Left cardiac atrium (tissue), 4 donors: ENCODE measurements around the gene BEND6. TPM values are rescaled to one million over a fixed set of nuclear protein-coding genes. Genes with fewer than 3 reads are reported as not detected.
"Not testable (repeated sequence)": the region's sequence is repeated elsewhere in the genome, so short reads cannot be mapped to it uniquely, and the experiment has no call there.

Source experiments
- ATAC-seq, 2 donors: fragments of 200-7000 bp; cut with Tn5 transposase; one replicate each; pipeline ENCODE4 v1.9.1; 2020; ENCODE audit warnings: mild to moderate bottlenecking in 2 of 2, moderate library complexity in 2 of 2
- DNase-seq: peaks from one replicate; pipeline ENCODE4 v3.0.0-alpha.2; 2020
- intact Hi-C, 2 donors: fragments of 100-400 bp; cut with DNase I; formaldehyde crosslinking; loops; one replicate each; pipeline versions ENCODE4 v1.14.1 to v1.15.1; 2022 to 2023
- total RNA-seq, 2 donors: library from RNA; stranded (reverse); fragmentation: NEBNext Ultra II Directional; extraction: Animal tissue kit (Norgen Biotek cat#: 25700); gene quantifications; one replicate each; pipeline ENCODE4 v1.2.1, GENCODE V29; 2021
- donor health status: DM: no; HTN: yes; CAD: no.
- donor health status: DM: no; HTN: yes; CAD: no; lungs with severe emphysema.
- donor health status: DM: yes; HTN: yes; CAD: no.
- donor health status: Dilated cardiomyopathy.

BEND6 gene
- total RNA-seq, 2 donors from 2014 or later, result 0.82 to 1.2 TPM

DNA sequence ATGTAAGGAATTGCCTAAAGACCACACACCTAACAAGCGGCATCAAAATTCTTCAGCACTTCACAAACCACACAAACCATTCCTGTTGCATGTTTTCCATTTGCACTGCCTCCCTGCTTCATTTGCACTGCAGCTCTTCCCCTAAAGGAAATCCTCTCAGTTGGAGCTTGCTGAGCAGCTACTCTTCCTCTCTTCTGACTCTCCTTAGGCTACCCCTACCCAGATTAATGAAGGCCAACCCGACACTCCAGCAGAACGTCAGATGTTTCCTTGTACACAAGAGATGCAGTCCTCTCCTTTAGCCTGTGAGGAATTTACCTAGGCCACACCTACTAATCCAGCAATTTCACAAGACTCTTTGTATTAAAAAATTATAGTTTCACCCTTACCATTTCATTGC, 8.1 kb downstream of the BEND6 start:
- DNase-seq (no peak), ATAC-seq (no peak)
- intact Hi-C loops, result no loop called here

DNA sequence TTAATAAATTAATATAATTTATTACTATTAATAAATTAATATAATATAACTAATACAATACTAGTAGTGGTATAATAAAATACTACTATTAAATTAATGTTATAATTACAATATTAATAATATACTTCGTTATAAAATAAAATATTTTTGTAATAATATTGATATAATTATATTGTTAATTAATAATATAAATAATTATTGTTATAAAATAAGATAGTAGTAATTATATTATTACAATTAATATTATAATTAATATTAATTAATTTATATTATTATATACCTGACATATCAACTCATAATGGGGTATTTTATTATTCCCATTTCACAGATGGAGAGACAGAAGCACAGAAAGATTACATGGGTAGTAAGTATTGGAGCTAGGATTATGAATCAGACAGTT, 8.9 kb downstream of the BEND6 start:
- no peak for DNase-seq
- ATAC-seq, result no peak
- intact Hi-C loops, result no loop called here

- DNase-seq (no peak), ATAC-seq (no peak)
- intact Hi-C loops, result no loop called here
Observed at GRCh38 chr6:56965126-56965525, 10.2 kb downstream of the BEND6 start.

- intact Hi-C loops, result no loop called here
- DNase-seq, result no peak
Observed at GRCh38 chr6:56970849-56971248, 15.9 kb downstream of the BEND6 start.

DNA sequence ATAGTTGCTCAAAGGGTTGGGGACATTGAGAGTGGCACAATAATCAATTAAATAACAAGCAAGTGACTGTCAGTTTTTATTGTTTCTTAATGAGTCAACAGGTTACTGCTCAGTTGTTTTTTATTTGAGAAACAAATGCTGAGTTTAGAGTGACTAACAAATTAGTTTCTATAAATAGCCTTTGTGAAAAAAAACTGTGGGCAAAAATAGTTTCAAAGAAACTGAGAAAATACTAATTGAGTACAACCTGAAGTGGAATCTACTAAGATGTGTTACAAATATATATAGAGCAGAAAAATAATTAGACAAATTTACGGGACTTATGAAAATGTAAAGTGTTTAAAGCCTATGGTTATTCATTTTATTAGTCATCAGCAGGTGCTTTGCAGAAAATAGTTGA, 22.3 kb downstream of the BEND6 start:
- no peak for DNase-seq
- no peak for ATAC-seq
- intact Hi-C loops, result no loop called here

More at GRCh38 chr6:56970849-56971248, 15.9 kb downstream of the BEND6 start:
- no peak for ATAC-seq

DNA sequence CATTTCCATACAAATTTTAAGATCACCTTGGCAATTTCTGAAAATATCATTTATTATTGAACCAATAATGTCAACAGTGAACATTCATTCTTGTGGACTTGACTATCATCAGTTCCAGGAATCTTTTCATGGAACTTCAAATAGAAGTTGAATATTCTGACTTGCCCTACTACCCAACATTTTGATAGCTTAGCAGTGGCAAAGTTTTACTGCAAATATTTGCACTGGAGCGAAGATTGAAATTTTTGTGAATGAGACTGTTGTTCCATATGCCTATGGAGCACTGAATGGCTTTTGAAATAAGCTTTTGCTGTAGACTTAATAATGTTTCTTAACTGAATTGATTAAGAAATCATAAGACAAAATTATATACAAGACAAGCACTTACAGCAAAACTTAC, 23.6 kb downstream of the BEND6 start:
- ATAC-seq (no peak), DNase-seq (no peak)
- intact Hi-C loops, result no loop called here

DNA sequence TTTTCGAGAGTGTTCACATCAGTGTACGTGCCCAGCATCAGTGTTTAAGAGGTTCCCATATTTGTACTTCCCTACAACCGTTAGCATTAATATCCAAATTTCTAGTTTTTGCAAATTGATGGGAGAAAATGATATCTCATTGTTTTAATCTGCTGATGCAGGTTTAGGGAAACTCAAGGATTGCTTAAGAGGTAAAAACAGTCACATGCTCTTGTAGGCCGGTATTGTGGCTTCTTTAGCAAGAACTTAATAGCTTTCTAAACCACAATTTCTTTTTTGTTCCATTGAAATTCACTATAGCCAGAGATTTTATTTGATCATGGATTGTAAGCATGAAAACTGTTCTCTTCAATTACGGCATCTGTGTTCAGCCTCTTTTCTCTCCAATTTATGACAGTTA, 29.5 kb downstream of the BEND6 start:
- ATAC-seq, result no peak
- intact Hi-C loops, result no loop called here
- DNase-seq, result no peak

GRCh38 chr6:56984884-56985283, 30.0 kb downstream of the BEND6 start:
- no peak for ATAC-seq
- intact Hi-C loops, result no loop called here
- no peak for DNase-seq

DNA sequence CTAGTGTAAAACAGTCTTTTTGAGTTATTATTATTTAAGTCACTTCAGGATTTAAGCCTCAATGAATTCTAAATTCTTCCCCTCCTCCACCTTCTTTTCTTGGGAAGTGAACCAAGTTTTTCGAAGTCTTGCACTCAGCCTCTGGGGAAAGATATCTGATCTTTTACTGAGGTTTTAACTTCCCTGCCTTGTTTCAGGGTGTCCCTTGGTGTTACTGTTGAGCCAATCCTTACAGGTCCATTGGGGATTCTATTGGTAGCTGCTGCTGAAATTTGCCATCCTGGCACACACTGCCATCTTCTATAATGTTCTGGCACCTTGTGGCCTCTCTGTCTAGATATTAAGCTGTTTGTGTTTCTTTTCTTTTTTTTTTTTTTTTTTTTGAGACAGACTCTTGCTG, 31.7 kb downstream of the BEND6 start:
- intact Hi-C loops, result no loop called here
- no peak for DNase-seq
- no peak for ATAC-seq

- intact Hi-C loops, result no loop called here
- ATAC-seq (no peak), DNase-seq (no peak)
Observed at GRCh38 chr6:56988145-56988544, 33.2 kb downstream of the BEND6 start.

GRCh38 chr6:56992036-56992435, 37.1 kb downstream of the BEND6 start:
- ATAC-seq, result no peak
- no peak for DNase-seq
- intact Hi-C loops, result no loop called here

- no peak for ATAC-seq
Observed at GRCh38 chr6:56992703-56993102, 37.8 kb downstream of the BEND6 start.

GRCh38 chr6:56995347-56995902, 40.5 kb downstream of the BEND6 start:
- DNase-seq (no peak), ATAC-seq (no peak)
- intact Hi-C loops, result no loop called here

More at GRCh38 chr6:56992703-56993102, 37.8 kb downstream of the BEND6 start:
- no peak for DNase-seq
- intact Hi-C loops, result no loop called here

GRCh38 chr6:56996401-56996800, 41.5 kb downstream of the BEND6 start:
- ATAC-seq (no peak), DNase-seq (no peak)
- intact Hi-C loops, result no loop called here

DNA sequence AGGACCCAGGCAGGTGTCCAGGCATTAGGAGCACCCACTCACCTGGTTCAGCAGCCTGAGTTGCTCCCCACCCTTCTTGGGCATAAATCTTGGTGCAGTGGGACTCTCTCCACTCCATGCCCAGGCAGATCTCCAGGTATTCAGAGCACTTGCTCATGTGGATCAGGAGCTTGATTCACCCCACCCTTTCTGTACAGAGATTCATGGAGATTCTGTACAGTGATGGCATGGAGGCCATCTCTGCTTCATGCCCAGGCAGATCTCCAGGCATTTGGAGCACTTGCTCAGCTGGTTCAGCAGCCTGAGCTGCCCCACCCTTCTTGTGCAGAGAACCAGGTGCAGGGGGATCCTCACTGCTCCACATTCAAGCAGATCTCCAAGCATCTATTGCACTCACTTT, 44.1 kb downstream of the BEND6 start:
- intact Hi-C loops, result no loop called here
- no peak for ATAC-seq

GRCh38 chr6:56999748-57000147, 44.8 kb downstream of the BEND6 start:
- DNase-seq, intact Hi-C loops, ATAC-seq: not testable (repeated sequence)

More for the DNA sequence above, 44.1 kb downstream of the BEND6 start:
- DNase-seq, result no peak

- ATAC-seq, result no peak
- intact Hi-C loops, result no loop called here
- DNase-seq, result no peak
Observed at GRCh38 chr6:57002197-57002596, 47.3 kb downstream of the BEND6 start.

DNA sequence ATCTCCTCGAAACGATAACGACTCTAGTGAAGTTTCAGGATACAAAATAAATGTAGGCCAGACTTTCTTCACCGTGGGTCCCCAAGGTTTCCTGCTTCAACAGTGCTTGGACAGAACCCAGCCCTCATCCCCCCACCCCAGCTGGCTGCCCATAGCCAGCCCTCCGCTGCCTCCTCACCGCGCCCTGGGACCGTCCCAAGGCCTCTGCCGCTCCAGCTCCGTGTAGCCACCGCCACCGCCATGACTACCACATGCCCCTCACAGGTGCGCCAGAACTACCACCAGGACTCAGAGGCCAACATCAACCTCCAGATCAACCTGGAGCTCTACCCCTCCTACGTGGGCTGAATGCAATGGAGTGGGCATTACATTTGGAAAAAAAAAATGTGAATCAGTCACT, 49.4 kb downstream of the BEND6 start:
- intact Hi-C loops, result no loop called here
- ATAC-seq (no peak), DNase-seq (no peak)

DNA sequence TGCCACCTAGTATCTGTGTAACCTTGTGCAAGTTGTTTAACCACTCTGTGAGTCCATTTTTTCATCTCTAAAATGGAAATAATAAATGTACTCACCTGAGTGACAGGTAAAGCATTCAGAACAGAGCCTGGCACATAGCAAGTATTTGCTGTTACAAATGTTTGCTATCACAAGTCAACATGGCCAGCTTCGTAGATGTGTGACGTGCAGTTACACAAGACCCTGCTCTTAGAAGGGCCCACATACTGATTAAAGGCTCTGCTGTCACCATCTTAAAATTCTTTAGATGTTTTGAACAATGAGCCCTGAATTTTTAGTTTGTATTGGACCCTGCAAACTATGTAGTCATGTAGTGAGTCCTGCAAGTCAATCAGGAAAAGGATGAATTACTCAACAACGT, 51.2 kb downstream of the BEND6 start:
- no peak for ATAC-seq
- intact Hi-C loops, result no loop called here
- DNase-seq, result no peak

DNA sequence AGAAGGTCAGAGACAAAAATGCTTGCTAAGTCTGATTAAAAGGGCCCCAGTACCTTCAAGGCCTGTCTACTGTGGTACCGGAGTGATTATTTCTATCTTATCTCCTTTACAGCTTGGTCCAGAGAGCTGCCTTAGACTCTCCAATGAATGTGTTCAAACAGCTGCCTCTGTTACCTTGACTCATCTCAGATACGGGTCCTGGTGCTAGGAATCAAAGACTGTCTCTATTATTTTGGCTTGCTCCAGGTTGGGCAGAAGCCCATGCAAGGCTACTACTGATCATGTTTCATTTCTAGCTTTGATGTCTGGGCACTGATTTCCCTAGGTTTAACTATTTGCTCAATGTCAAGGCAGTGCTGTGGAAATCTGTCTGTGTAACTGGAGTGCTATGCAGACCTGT, 53.2 kb downstream of the BEND6 start:
- DNase-seq, ATAC-seq, intact Hi-C loops: not testable (repeated sequence)

- peak; percentile 12 to 49 for ATAC-seq
- DNase-seq, result no peak
- intact Hi-C loops, result no loop called here
Observed at GRCh38 chr6:57013521-57013926, 58.6 kb downstream of the BEND6 start.

- no peak for ATAC-seq
- intact Hi-C loops, result no loop called here
- no peak for DNase-seq
Observed at GRCh38 chr6:57017069-57017468, 62.2 kb downstream of the BEND6 start.
